HepG2 (cell line): ENCODE measurements around the gene GBP6. TPM values are rescaled to one million over a fixed set of nuclear protein-coding genes. Genes with fewer than 3 reads are reported as not detected.

Experiments
- ATAC-seq: fragments of 200-7000 bp; cut with Tn5 transposase; 3 replicates; pipeline ENCODE4 v1.9.1; 2020; ENCODE audit warnings: mild to moderate bottlenecking, moderate library complexity
- BruUV-seq: library from RNA; stranded (reverse); fragments of 400-500 nt; replicated peaks from 2 replicates; lab custom pipeline; 2021; lab: Mats Ljungman, UMichigan
- CTCF ChIA-PET: fragments of 300-600 bp; formaldehyde crosslinking; extraction: SDS; loops from one replicate; lab custom pipeline; 2021; ENCODE audit warnings: low total read pairs, inconsistent platforms, low intra/inter-chr PET ratio; lab: Yijun Ruan, JAX
- POLR2A ChIA-PET: fragments of 350-600 bp; sonication (Branson Sonifier 250); formaldehyde crosslinking; loops from one replicate; lab custom pipeline; 2020; ENCODE audit warnings: antibody characterized with exemption, inconsistent platforms; lab: Yijun Ruan, JAX
- DNase-seq: peaks from one replicate; pipeline ENCODE4 v3.0.0-alpha.2; 2015; ENCODE audit warnings: low spot score
- FAIRE-seq: peaks from 3 replicates; lab custom pipeline; 2011; peaks lifted over from hg19 to GRCh38; lab: Jason Lieb, UNC
- H2AFZ ChIP-seq: one replicate; pipeline ENCODE4 v1.6.1; 2011; ENCODE audit warnings: low read length, inconsistent platforms
- H3K27ac ChIP-seq: fragments of 300-600 bp; 3 replicates; pipeline ENCODE4 v1.8.0; 2011; ENCODE audit warnings: mixed run types, mild to moderate bottlenecking, mixed read lengths, low read length, inconsistent platforms; ENCODE audit not compliant: insufficient read depth; ENCODE audit errors: extremely low read length
- H3K27me3 ChIP-seq, 2 experiments: fragments of 200-600 bp in 1 of 2; 2 replicates in 1 of 2; 3 replicates in 1 of 2; pipeline versions ENCODE4 v1.6.0 to v1.8.0; 2011; ENCODE audit warnings: low read length in 2 of 2, mild to moderate bottlenecking in 2 of 2, moderate library complexity in 2 of 2, inconsistent platforms in 1 of 2; ENCODE audit not compliant: insufficient read depth in 2 of 2, control insufficient read depth in 1 of 2
- H3K36me3 ChIP-seq, 2 experiments: fragments of 200-600 bp in 1 of 2; replicated peaks in 1 of 2; 2 replicates in 1 of 2; 3 replicates in 1 of 2; pipeline versions ENCODE4 v1.5.1 to v1.8.0; 2011; ENCODE audit warnings: low read length in 2 of 2, inconsistent platforms in 1 of 2; ENCODE audit not compliant: insufficient read depth in 2 of 2, control insufficient read depth in 1 of 2
- H3K4me1 ChIP-seq: 2 replicates; pipeline ENCODE4 v1.5.1; 2012; ENCODE audit warnings: low read length, inconsistent platforms; ENCODE audit not compliant: insufficient read depth
- H3K4me2 ChIP-seq: 2 replicates; pipeline ENCODE4 v1.6.0; 2011; ENCODE audit warnings: low read depth, low read length, inconsistent platforms
- H3K4me3 ChIP-seq, 3 experiments: fragments of 200-600 bp in 1 of 3; sonication (generic), shearing (Covaris generic) in 1 of 3; replicated peaks in 1 of 3; 2 replicates each; pipeline ENCODE4 v1.5.1; 2011 to 2016; ENCODE audit warnings: low read length in 3 of 3, inconsistent platforms in 2 of 3, low read depth in 2 of 3, mild to moderate bottlenecking in 2 of 3, control low read depth in 1 of 3, mixed read lengths in 1 of 3; ENCODE audit not compliant: insufficient read depth in 1 of 3
- H3K79me2 ChIP-seq: one replicate; pipeline ENCODE4 v1.6.1; 2011; ENCODE audit warnings: low read length, inconsistent platforms; ENCODE audit not compliant: insufficient read depth
- H3K9ac ChIP-seq: 2 replicates; pipeline ENCODE4 v1.6.0; 2011; ENCODE audit warnings: mild to moderate bottlenecking, low read depth, low read length, inconsistent platforms; ENCODE audit not compliant: insufficient read depth
- H3K9me3 ChIP-seq: 2 replicates; pipeline ENCODE4 v1.5.1; 2012; ENCODE audit warnings: mild to moderate bottlenecking, low read length
- H4K20me1 ChIP-seq: 2 replicates; pipeline ENCODE4 v1.6.0; 2011; ENCODE audit warnings: inconsistent platforms, mild to moderate bottlenecking, low read length, moderate library complexity; ENCODE audit not compliant: insufficient read depth
- BATF2 ChIP-seq: sonication (generic); formaldehyde crosslinking; IDR thresholded peaks from 2 replicates; pipeline ENCODE4 v1.8.0; 2022; ENCODE audit warnings: mild to moderate bottlenecking, missing genetic modification reagents, moderate library complexity
- MZF1 ChIP-seq: sonication (generic); formaldehyde crosslinking; IDR thresholded peaks from 2 replicates; pipeline ENCODE4 v1.8.1; 2023; ENCODE audit warnings: mild to moderate bottlenecking, missing genetic modification reagents, borderline replicate concordance
- SMYD3 ChIP-seq: sonication (generic); formaldehyde crosslinking; IDR thresholded peaks from 2 replicates; pipeline ENCODE4 v1.8.1; 2023; ENCODE audit warnings: mild to moderate bottlenecking, missing genetic modification reagents
- TP53 ChIP-seq: sonication (generic); formaldehyde crosslinking; conservative IDR thresholded peaks from 2 replicates; pipeline ENCODE4 v1.4.0; 2020; ENCODE audit warnings: missing genetic modification reagents
- ZNF281 ChIP-seq: sonication (generic); formaldehyde crosslinking; IDR thresholded peaks from 2 replicates; pipeline ENCODE4 v1.4.0; 2020; ENCODE audit warnings: missing genetic modification reagents, borderline replicate concordance
- ZNF367 ChIP-seq: sonication (generic); formaldehyde crosslinking; IDR thresholded peaks from 2 replicates; pipeline ENCODE4 v1.4.0; 2020; ENCODE audit warnings: missing genetic modification reagents, borderline replicate concordance
- ZNF646 ChIP-seq: sonication (generic); formaldehyde crosslinking; IDR thresholded peaks from 2 replicates; pipeline ENCODE4 v1.9.0; 2021; ENCODE audit warnings: mild to moderate bottlenecking, missing genetic modification reagents
- WGBS: methylation state at CpG from one replicate; pipeline ENCODE4 v1.1.6; 2017; ENCODE audit warnings: low lambda C conversion rate; 5-methylcytosine and 5-hydroxymethylcytosine counted together
- in situ Hi-C: cut with HindIII; loops from 2 replicates; pipeline ENCODE4 v1.10.0; 2017; ENCODE audit warnings: low pct_unique_long_range_greater_than_20kb; ENCODE audit not compliant: extremely low pct_ligation_motif_present
- intact Hi-C: fragments of 100-400 bp; cut with micrococcal nuclease; formaldehyde crosslinking; loops from one replicate; pipeline ENCODE4 v1.10.0; 2022; ENCODE audit not compliant: unreplicated experiment
- polyA plus RNA-seq, 8 experiments: library from polyadenylated mRNA; depleted of rRNA in 3 of 8; stranded (reverse) in 7 of 8; unstranded in 1 of 8; fragments of >200 nt; fragmentation: Illumina TruSeq in 4 of 8; extraction: Trizol in 4 of 8; gene quantifications; 2 replicates each; pipeline versions ENCODE4 v1.2.1 to v1.2.3, GENCODE V29; 2011 to 2016; ENCODE audit warnings: low read depth in 4 of 8, missing spikeins in 1 of 8, mixed read lengths in 1 of 8; ENCODE audit not compliant: insufficient read depth in 1 of 8
- total RNA-seq, 5 experiments: library from RNA; depleted of rRNA; stranded (reverse); fragments of >200 nt; fragmentation: Illumina TruSeq; extraction: Trizol; gene quantifications; 2 replicates each; pipeline ENCODE4 v1.2.3, GENCODE V29; 2016; ENCODE audit warnings: low read depth in 1 of 5
- TF ChIP-seq, protein P1 (sequence below): sonication (generic); formaldehyde crosslinking; IDR thresholded peaks from 2 replicates; pipeline ENCODE4 v1.8.1; 2023; ENCODE audit warnings: mild to moderate bottlenecking, missing genetic modification reagents

The GBP6 gene
- total and polyA plus RNA-seq, 2 of the 13 experiments (the other 11 are each of a cell fraction or from before 2014, with no cell fraction given), result not detected

DNA sequence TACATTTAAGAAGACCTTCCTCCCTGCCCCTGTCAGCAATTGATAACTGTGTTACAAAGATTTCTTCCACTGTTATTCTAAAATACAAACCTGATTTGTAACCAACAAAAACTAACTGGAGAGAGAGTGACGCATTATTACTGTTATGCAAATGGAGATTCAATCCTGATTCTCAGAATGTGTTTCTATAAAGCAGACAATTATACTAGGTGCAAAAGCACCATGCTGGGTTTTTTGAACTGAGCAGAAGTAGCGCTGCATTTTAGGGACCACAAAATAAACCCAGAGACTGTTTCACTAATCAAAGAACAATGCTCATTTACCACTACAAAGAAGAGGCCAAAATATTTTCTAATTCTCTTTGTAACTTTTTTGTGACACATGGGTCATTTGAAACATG is 13.6 kb upstream of the GBP6 start (continued):
- no peak for TF ChIP-seq MZF1 (CRISPR knock-in tag)
- TF ChIP-seq, protein P1, sequence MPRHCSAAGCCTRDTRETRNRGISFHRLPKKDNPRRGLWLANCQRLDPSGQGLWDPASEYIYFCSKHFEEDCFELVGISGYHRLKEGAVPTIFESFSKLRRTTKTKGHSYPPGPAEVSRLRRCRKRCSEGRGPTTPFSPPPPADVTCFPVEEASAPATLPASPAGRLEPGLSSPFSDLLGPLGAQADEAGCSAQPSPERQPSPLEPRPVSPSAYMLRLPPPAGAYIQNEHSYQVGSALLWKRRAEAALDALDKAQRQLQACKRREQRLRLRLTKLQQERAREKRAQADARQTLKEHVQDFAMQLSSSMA, result no peak

DNA sequence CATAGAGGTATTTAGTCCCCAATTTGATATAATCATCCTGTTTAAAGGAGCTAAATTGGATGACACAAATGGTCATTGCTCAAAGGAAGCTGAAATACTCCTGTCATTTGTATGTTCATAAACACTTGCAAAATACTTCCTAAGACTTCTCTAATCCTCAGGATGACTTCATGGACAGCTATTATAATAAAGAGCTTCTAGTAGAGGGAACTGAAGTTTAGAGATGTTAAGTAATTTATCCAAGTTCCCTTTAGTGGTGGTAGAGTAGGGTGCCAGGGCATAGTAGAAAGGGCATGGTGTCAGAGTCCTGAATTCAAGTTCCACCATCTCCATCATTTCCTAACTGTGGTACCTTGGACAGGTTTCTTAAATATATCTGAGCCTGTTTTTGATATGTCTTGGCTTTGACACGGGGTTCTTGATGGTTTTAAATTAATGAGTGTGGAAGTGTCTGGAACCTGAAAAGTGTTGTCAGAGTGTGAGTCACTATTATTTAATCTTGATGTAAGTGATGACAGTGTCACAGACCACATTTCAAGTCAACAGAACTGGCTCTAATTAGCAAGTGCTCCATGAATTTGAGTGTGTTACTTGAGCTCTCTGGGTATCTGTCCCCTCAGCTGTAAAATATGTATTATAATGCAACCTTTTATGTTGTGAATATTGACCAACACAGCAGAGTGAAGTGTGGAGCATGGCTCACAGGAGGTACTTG is 12.1 kb upstream of the GBP6 start:
- in situ Hi-C loops (loop anchor here (25.0 kb wide), 1 partner anchor 264 kb away; no protein-coding TSS in a partner anchor), intact Hi-C loops (no loop called here)
- ATAC-seq (no peak), FAIRE-seq (no peak), DNase-seq (no peak)
- CTCF ChIA-PET, result no interaction called here
- H3K79me2 ChIP-seq, result no peaks in the 10 kb centered on the region
- 0% methylated on average over 1 of the region's 1 CpG for WGBS
- BruUV-seq, result no TSS peak
- H3K4me3 ChIP-seq, result no peak overlapping the region
- H3K4me2 ChIP-seq, result no peak overlapping the region
- H3K9ac ChIP-seq, result no peak overlapping the region
- H3K27ac ChIP-seq, result no peak overlapping the region
- no peaks in the 10 kb centered on the region for H3K9me3 ChIP-seq
- no peaks in the 10 kb centered on the region for H3K36me3 ChIP-seq
- H2AFZ ChIP-seq, result no peak overlapping the region
- peaks cover 0 to 18% of the 10 kb centered on the region in 2 experiments; a peak in 2 of 5 replicates for H3K27me3 ChIP-seq
- no peaks in the 10 kb centered on the region for H4K20me1 ChIP-seq
- no peak for TF ChIP-seq SMYD3 (CRISPR knock-in tag)
- TF ChIP-seq BATF2 (CRISPR knock-in tag), result no peak
- TF ChIP-seq ZNF646 (CRISPR knock-in tag), result no peak
- no peak for TF ChIP-seq TP53
- no peak for TF ChIP-seq ZNF281
- TF ChIP-seq ZNF367 (CRISPR knock-in tag), result no peak
- TF ChIP-seq, all 625 proteins: peak for 0
- peaks cover 7% of the 10 kb centered on the region for H3K4me1 ChIP-seq
- POLR2A ChIA-PET, result no interaction called here
